IMR-90 (cell line): ENCODE data around the gene GFRA3. TPM values are rescaled to one million over a fixed set of nuclear protein-coding genes. Genes with fewer than 3 reads are reported as not detected.

Experiments used
- ATAC-seq: fragments of 200-7000 bp; cut with Tn5 transposase; 2 replicates; pipeline ENCODE4 v1.9.1; 2020; ENCODE audit warnings: low read depth, mild to moderate bottlenecking, moderate library complexity
- BruUV-seq: library from RNA; stranded (reverse); fragments of 400-500 nt; replicated peaks from 2 replicates; lab custom pipeline; 2021; lab: Mats Ljungman, UMichigan
- CTCF ChIA-PET: fragments of 300-600 bp; formaldehyde crosslinking; extraction: SDS; loops from one replicate; lab custom pipeline; 2021; ENCODE audit warnings: antibody characterized with exemption; lab: Yijun Ruan, JAX
- POLR2A ChIA-PET: fragments of 300-600 bp; sonication (Branson Sonifier 250); formaldehyde crosslinking; loops from one replicate; lab custom pipeline; 2022; ENCODE audit warnings: antibody characterized with exemption; ENCODE audit not compliant: unreplicated experiment; lab: Charles Lee
- DNase-seq: peaks from one replicate; pipeline ENCODE4 v3.0.0; 2013
- H2AFZ ChIP-seq: replicated peaks from 2 replicates; pipeline ENCODE3; 2013; ENCODE audit warnings: low read length, mild to moderate bottlenecking; ENCODE audit not compliant: poor library complexity
- H2AK5ac ChIP-seq: 2 replicates; pipeline ENCODE4 v1.6.1; 2013; ENCODE audit warnings: low read depth, low read length, inconsistent platforms
- H2AK9ac ChIP-seq: replicated peaks from 2 replicates; pipeline ENCODE3; 2013; ENCODE audit warnings: mild to moderate bottlenecking, low read depth, low read length, moderate library complexity; ENCODE audit not compliant: poor library complexity
- H2BK120ac ChIP-seq: 2 replicates; pipeline ENCODE4 v1.6.1; 2013; ENCODE audit warnings: low read depth, low read length, inconsistent platforms
- H2BK15ac ChIP-seq: 3 replicates; pipeline ENCODE4 v1.6.1; 2013; ENCODE audit warnings: low read depth, low read length, inconsistent platforms
- H2BK20ac ChIP-seq: 2 replicates; pipeline ENCODE4 v1.6.1; 2013; ENCODE audit warnings: low read depth, mild to moderate bottlenecking, inconsistent platforms, low read length, moderate library complexity
- H2BK5ac ChIP-seq: 2 replicates; pipeline ENCODE4 v1.6.1; 2013; ENCODE audit warnings: mild to moderate bottlenecking, low read depth, low read length, inconsistent platforms; ENCODE audit not compliant: poor library complexity, severe bottlenecking
- H3K14ac ChIP-seq: replicated peaks from 2 replicates; pipeline ENCODE4 v1.6.1; 2013; ENCODE audit warnings: low read depth, low read length, inconsistent platforms
- H3K18ac ChIP-seq: 2 replicates; pipeline ENCODE4 v1.6.1; 2013; ENCODE audit warnings: low read depth, low read length, control low read depth
- H3K23ac ChIP-seq: 2 replicates; pipeline ENCODE4 v1.6.1; 2013; ENCODE audit warnings: low read depth, low read length, inconsistent platforms
- H3K27ac ChIP-seq: 2 replicates; pipeline ENCODE4 v1.5.1; 2013; ENCODE audit warnings: mild to moderate bottlenecking, control low read depth, low read length; ENCODE audit not compliant: insufficient read depth
- H3K27me3 ChIP-seq: 2 replicates; pipeline ENCODE4 v1.6.1; 2013; ENCODE audit warnings: low read length; ENCODE audit not compliant: control insufficient read depth, insufficient read depth
- H3K36me3 ChIP-seq: 2 replicates; pipeline ENCODE4 v1.6.1; 2013; ENCODE audit warnings: low read length, mixed read lengths; ENCODE audit not compliant: control insufficient read depth, insufficient read depth
- H3K4ac ChIP-seq: 2 replicates; pipeline ENCODE4 v1.6.1; 2013; ENCODE audit warnings: low read depth, low read length, inconsistent platforms
- H3K4me1 ChIP-seq: 2 replicates; pipeline ENCODE4 v1.6.1; 2013; ENCODE audit warnings: low read length, mixed read lengths; ENCODE audit not compliant: control insufficient read depth, insufficient read depth
- H3K4me2 ChIP-seq: 2 replicates; pipeline ENCODE4 v1.6.1; 2013; ENCODE audit warnings: low read depth, mild to moderate bottlenecking, control low read depth, low read length, moderate library complexity
- H3K4me3 ChIP-seq: 2 replicates; pipeline ENCODE4 v1.5.1; 2013; ENCODE audit warnings: low read depth, mild to moderate bottlenecking, control low read depth, low read length, moderate library complexity; ENCODE audit not compliant: insufficient read depth
- H3K56ac ChIP-seq: 2 replicates; pipeline ENCODE4 v1.6.1; 2013; ENCODE audit warnings: low read length, inconsistent platforms; ENCODE audit not compliant: insufficient read depth; ENCODE audit errors: extremely low read depth
- H3K79me1 ChIP-seq, 2 experiments: 2 replicates each; pipeline ENCODE4 v1.6.1; 2013; ENCODE audit warnings: low read length in 2 of 2, inconsistent platforms in 1 of 2, low read depth in 1 of 2
- H3K9ac ChIP-seq: 2 replicates; pipeline ENCODE4 v1.6.1; 2013; ENCODE audit warnings: low read depth, low read length, control low read depth
- H3K9me1 ChIP-seq: 2 replicates; pipeline ENCODE4 v1.6.1; 2013; ENCODE audit warnings: low read length, inconsistent platforms; ENCODE audit not compliant: insufficient read depth
- H3K9me3 ChIP-seq: 2 replicates; pipeline ENCODE4 v1.6.1; 2013; ENCODE audit warnings: low read length; ENCODE audit not compliant: control insufficient read depth, insufficient read depth
- H4K20me1 ChIP-seq: 2 replicates; pipeline ENCODE4 v1.6.1; 2013; ENCODE audit warnings: low read length, inconsistent platforms; ENCODE audit not compliant: insufficient read depth
- H4K5ac ChIP-seq: 2 replicates; pipeline ENCODE4 v1.6.1; 2013; ENCODE audit warnings: mild to moderate bottlenecking, low read depth, low read length, control low read depth
- H4K8ac ChIP-seq, 2 experiments: 2 replicates each; pipeline ENCODE4 v1.6.1; 2013; ENCODE audit warnings: low read depth in 2 of 2, low read length in 2 of 2, control low read depth in 1 of 2, inconsistent platforms in 1 of 2
- H4K91ac ChIP-seq: 2 replicates; pipeline ENCODE4 v1.6.1; 2013; ENCODE audit warnings: low read depth, low read length, inconsistent platforms; ENCODE audit not compliant: insufficient read depth
- FOS ChIP-seq: fragments of 150-350 bp; IDR thresholded peaks from 2 replicates; pipeline ENCODE4 v1.6.1; 2016; ENCODE audit warnings: low read depth, low read length
- MAFK ChIP-seq: IDR thresholded peaks from 2 replicates; pipeline ENCODE4 v1.6.1; 2012; ENCODE audit warnings: low read depth, low read length, improper control_type of control experiment
- MAZ ChIP-seq: IDR thresholded peaks from 2 replicates; pipeline ENCODE4 v1.6.1; 2012; ENCODE audit warnings: low read depth, mild to moderate bottlenecking, low read length, improper control_type of control experiment, moderate library complexity, borderline replicate concordance
- NFE2L2 ChIP-seq: fragments of 150-350 bp; IDR thresholded peaks from 2 replicates; pipeline ENCODE4 v1.6.1; 2016; ENCODE audit warnings: low read depth, mild to moderate bottlenecking, low read length
- RCOR1 ChIP-seq: IDR thresholded peaks from 2 replicates; pipeline ENCODE4 v1.6.1; 2012; ENCODE audit warnings: mild to moderate bottlenecking, low read length, improper control_type of control experiment; ENCODE audit not compliant: insufficient replicate concordance
- RFX5 ChIP-seq: IDR thresholded peaks from 2 replicates; pipeline ENCODE4 v1.8.0; 2012; ENCODE audit warnings: low read depth, mild to moderate bottlenecking, low read length, moderate library complexity
- SMC3 ChIP-seq: fragments of 150-350 bp; IDR thresholded peaks from 2 replicates; pipeline ENCODE4 v1.6.1; 2016; ENCODE audit warnings: low read depth, mild to moderate bottlenecking, antibody characterized with exemption, low read length, moderate library complexity
- WGBS, 2 experiments: methylation state at CpG; one replicate each; pipeline versions ENCODE4 v1.1.5 to v1.1.7; 2013; ENCODE audit warnings: missing lambda C conversion rate in 2 of 2; ENCODE audit not compliant: insufficient read length in 1 of 2; ENCODE audit errors: extremely low coverage in 2 of 2; 5-methylcytosine and 5-hydroxymethylcytosine counted together
- dilution Hi-C: fragments of 300-500 bp; cut with HindIII; formaldehyde crosslinking; loops from one replicate; pipeline ENCODE4 v1.14.3; 2018; ENCODE audit warnings: low sequenced_read_pairs; ENCODE audit not compliant: unreplicated experiment
- in situ Hi-C: fragments of 300-500 bp; cut with MboI; formaldehyde crosslinking; loops from 3 replicates; pipeline ENCODE4 v1.14.3; 2019; ENCODE audit warnings: low sequenced_read_pairs, inconsistent platforms, mixed read lengths
- intact Hi-C: fragments of 100-400 bp; cut with micrococcal nuclease; formaldehyde crosslinking; loops from 2 replicates; pipeline ENCODE4 v1.10.0; 2022
- polyA plus RNA-seq, 3 experiments: library from polyadenylated mRNA; depleted of rRNA; stranded (reverse); fragments of >200 nt; gene quantifications; 2 replicates each; pipeline ENCODE4 v1.2.3, GENCODE V29; 2012; ENCODE audit warnings: low replicate concordance in 1 of 3
- total RNA-seq: library from RNA; depleted of rRNA; stranded (reverse); fragments of >200 nt; gene quantifications from 2 replicates; pipeline ENCODE4 v1.2.3, GENCODE V29; 2012
- TF ChIP-seq, protein P1 (sequence below): fragments of 150-350 bp; IDR thresholded peaks from 2 replicates; pipeline ENCODE4 v1.6.1; 2016; ENCODE audit warnings: low read depth, mild to moderate bottlenecking, low read length, moderate library complexity, borderline replicate concordance
- TF ChIP-seq, protein P2 (sequence below): conservative IDR thresholded peaks from 2 replicates; pipeline ENCODE4 v1.5.1; 2012; ENCODE audit warnings: mild to moderate bottlenecking, low read depth, low read length, improper control_type of control experiment
- TF ChIP-seq, protein P3 (sequence below): fragments of 150-350 bp; IDR thresholded peaks from 2 replicates; pipeline ENCODE4 v1.6.1; 2017; ENCODE audit warnings: mild to moderate bottlenecking, antibody characterized with exemption, low read length, low read depth

GFRA3 gene
- total and polyA plus RNA-seq, 2 of the 4 experiments (the other 2 are of a cell fraction): not detected

DNA sequence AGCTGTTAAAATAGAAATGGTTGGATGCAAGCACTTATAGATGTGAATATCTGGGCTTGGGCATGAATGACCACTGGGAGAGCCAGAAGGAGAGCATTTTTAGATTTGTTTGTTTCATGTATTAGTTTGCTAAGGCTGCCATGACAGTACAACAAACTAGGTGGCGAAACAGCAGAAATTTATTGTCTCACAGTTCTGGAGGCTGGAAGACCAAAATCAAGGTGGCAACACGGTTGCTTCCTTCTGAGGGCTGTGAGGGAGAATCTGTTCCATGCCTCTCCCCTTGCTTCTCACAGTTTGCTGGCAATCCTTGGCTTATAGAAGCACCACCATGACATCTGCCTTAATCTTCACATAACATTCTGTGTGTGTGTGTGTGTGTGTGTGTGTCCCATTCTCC lies 41.1 kb downstream of the GFRA3 start:
- H3K56ac ChIP-seq: no peak overlapping the region

More for the DNA sequence above, 41.1 kb downstream of the GFRA3 start:
- Histone ChIP-seq H3K9ac (no peak overlapping the region), H3K4ac (no peak overlapping the region), H3K27me3 (peaks cover 3% of the 10 kb centered on the region; the same call in 1 of the 2 replicates), H3K9me1 (no peaks in the 10 kb centered on the region), H3K9me3 (no peaks in the 10 kb centered on the region), H2BK20ac (no peak overlapping the region), H4K20me1 (no peaks in the 10 kb centered on the region), H2BK15ac (no peak overlapping the region), H2AK9ac (no peak overlapping the region), H3K14ac (no peak overlapping the region), H3K23ac (no peak overlapping the region), H4K8ac (no peak overlapping the region), H2AK5ac (no peak overlapping the region), H3K4me3 (no peak overlapping the region), H3K79me1 (no peaks in the 10 kb centered on the region), H3K4me1 (no peaks in the 10 kb centered on the region), H2BK120ac (no peak overlapping the region), H3K27ac (no peak overlapping the region), H2AFZ (no peak overlapping the region), H4K5ac (no peak overlapping the region), H4K91ac (no peak overlapping the region), H2BK5ac (no peak overlapping the region), H3K36me3 (no peaks in the 10 kb centered on the region), H3K18ac (no peak overlapping the region), H3K4me2 (no peak overlapping the region)
- CTCF ChIA-PET: no interaction called here
- WGBS, 2 experiments: no CpG with 5 or more reads among the region's 2 CpGs
- no TSS peak for BruUV-seq
- TF ChIP-seq MAZ (no peak), MAFK (no peak), RFX5 (no peak), RCOR1 (no peak), NFE2L2 (no peak), SMC3 (no peak), FOS (no peak)
- TF ChIP-seq, protein P1, sequence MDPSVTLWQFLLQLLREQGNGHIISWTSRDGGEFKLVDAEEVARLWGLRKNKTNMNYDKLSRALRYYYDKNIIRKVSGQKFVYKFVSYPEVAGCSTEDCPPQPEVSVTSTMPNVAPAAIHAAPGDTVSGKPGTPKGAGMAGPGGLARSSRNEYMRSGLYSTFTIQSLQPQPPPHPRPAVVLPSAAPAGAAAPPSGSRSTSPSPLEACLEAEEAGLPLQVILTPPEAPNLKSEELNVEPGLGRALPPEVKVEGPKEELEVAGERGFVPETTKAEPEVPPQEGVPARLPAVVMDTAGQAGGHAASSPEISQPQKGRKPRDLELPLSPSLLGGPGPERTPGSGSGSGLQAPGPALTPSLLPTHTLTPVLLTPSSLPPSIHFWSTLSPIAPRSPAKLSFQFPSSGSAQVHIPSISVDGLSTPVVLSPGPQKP: no peak
- TF ChIP-seq, protein P2, sequence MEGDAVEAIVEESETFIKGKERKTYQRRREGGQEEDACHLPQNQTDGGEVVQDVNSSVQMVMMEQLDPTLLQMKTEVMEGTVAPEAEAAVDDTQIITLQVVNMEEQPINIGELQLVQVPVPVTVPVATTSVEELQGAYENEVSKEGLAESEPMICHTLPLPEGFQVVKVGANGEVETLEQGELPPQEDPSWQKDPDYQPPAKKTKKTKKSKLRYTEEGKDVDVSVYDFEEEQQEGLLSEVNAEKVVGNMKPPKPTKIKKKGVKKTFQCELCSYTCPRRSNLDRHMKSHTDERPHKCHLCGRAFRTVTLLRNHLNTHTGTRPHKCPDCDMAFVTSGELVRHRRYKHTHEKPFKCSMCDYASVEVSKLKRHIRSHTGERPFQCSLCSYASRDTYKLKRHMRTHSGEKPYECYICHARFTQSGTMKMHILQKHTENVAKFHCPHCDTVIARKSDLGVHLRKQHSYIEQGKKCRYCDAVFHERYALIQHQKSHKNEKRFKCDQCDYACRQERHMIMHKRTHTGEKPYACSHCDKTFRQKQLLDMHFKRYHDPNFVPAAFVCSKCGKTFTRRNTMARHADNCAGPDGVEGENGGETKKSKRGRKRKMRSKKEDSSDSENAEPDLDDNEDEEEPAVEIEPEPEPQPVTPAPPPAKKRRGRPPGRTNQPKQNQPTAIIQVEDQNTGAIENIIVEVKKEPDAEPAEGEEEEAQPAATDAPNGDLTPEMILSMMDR: no peak
- TF ChIP-seq, protein P3, sequence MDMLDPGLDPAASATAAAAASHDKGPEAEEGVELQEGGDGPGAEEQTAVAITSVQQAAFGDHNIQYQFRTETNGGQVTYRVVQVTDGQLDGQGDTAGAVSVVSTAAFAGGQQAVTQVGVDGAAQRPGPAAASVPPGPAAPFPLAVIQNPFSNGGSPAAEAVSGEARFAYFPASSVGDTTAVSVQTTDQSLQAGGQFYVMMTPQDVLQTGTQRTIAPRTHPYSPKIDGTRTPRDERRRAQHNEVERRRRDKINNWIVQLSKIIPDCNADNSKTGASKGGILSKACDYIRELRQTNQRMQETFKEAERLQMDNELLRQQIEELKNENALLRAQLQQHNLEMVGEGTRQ: no peak
- dilution Hi-C loops: no loop called here
- POLR2A ChIA-PET: interaction anchor here (0.6 kb wide), 1 partner anchor 17 kb away, joined by 3 read pairs; no protein-coding TSS in a partner anchor
- in situ Hi-C loops: no loop called here
- intact Hi-C loops: no loop called here
- ATAC-seq (no peak), DNase-seq (no peak)
